ENCODE measurements around the gene ADARB2. TPM values are rescaled to one million over a fixed set of nuclear protein-coding genes. Genes with fewer than 3 reads are reported as not detected.

ADARB2 gene
- total and polyA plus RNA-seq, 10 of the 15 experiments (the other 5 are each of a cell fraction or from before 2014, with no cell fraction given): 0.02 to 4.1 (median 0.76) TPM

DNA sequence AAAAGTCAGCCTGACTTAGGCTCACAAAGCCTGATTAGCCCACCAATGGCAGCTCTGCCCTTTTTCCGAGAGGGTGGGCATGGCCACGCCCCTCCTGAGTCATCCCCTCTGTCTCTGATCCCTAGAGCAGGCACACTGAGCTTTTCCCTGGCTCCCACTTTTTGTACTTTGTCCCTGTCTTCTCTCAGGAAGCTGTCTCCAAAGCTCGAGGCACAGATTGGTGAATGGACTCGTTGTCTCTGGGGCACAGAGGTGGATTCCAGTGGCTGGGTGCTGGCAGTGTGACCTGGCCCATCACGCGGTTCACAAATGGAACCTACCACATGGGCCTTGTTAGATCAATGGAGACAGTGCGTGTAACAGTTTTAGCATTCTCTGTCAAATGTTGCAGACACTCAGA, 367.7 kb downstream of the ADARB2 start:
- BruUV-seq (replicated peaks): no TSS peak
- H3K36me3 ChIP-seq (ENCODE audit: control insufficient read depth in 2 of 2, insufficient read depth in 2 of 2, low read length in 1 of 2): no peaks in the 10 kb centered on the region
- no peaks in the 10 kb centered on the region for H3K79me2 ChIP-seq (ENCODE audit: control insufficient read depth, insufficient read depth, low read length)
- H3K9me3 ChIP-seq (replicated peaks; ENCODE audit: control insufficient read depth, insufficient read depth, low read length): no peaks in the 10 kb centered on the region
- in situ Hi-C loops (cut with MboI) (no loop called here), intact Hi-C loops (cut with micrococcal nuclease; ENCODE audit: unreplicated experiment) (no loop called here)
- no peak overlapping the region for H3K27ac ChIP-seq (ENCODE audit: control insufficient read depth, insufficient read depth)
- no peaks in the 10 kb centered on the region for H3K27me3 ChIP-seq (replicated peaks in 1 of 2; ENCODE audit: control insufficient read depth in 2 of 2, insufficient read depth in 2 of 2, low read length in 1 of 2)
- POLR2A ChIA-PET: interaction anchor here (1.1 kb wide), 1 partner anchor 9 kb away, joined by 3 read pairs; no protein-coding TSS in a partner anchor
- WGBS (ENCODE audit: insufficient coverage, insufficient replicate concordance, low lambda C conversion rate, missing lambda C conversion rate): 45% methylated on average over 7 of the region's 7 CpGs
- FAIRE-seq (no peak), DNase-seq (ENCODE audit: low read depth, low spot score) (no peak), ATAC-seq (no peak)
- TF ChIP-seq SUZ12 (IDR thresholded peaks at IDR 0.05; ENCODE audit: unreplicated experiment): no peak
- TF ChIP-seq ZNF592 (IDR thresholded peaks at IDR 0.05): no peak
- no peak for TF ChIP-seq BACH1 (IDR thresholded peaks at IDR 0.05; ENCODE audit: borderline replicate concordance)
- TF ChIP-seq EZH2 (IDR thresholded peaks at IDR 0.05; ENCODE audit: borderline replicate concordance, control insufficient read depth, low read depth, low read length): no peak
- TF ChIP-seq YBX1 (IDR thresholded peaks at IDR 0.05): no peak
- TF ChIP-seq SP1 (IDR thresholded peaks at IDR 0.05; ENCODE audit: low read depth, low read length): no peak
- TF ChIP-seq BMI1 (IDR thresholded peaks at IDR 0.05; ENCODE audit: borderline replicate concordance): no peak
- no peak for TF ChIP-seq JUND (IDR thresholded peaks at IDR 0.05; ENCODE audit: low read depth, low read length)
- no peak for TF ChIP-seq HCFC1 (IDR thresholded peaks at IDR 0.05; ENCODE audit: low read length)
- no peak for TF ChIP-seq PML (IDR thresholded peaks at IDR 0.05; ENCODE audit: low read length)
- no peak for TF ChIP-seq RBBP5 (conservative IDR thresholded peaks at IDR 0.05)
- TF ChIP-seq FOXM1 (IDR thresholded peaks at IDR 0.05; ENCODE audit: low read depth, low read length): no peak
- no peaks in the 10 kb centered on the region for H4K20me1 ChIP-seq (ENCODE audit: control insufficient read depth, insufficient read depth)
- H3K9ac ChIP-seq (ENCODE audit: control insufficient read depth, insufficient read depth, low read length): no peak overlapping the region
- CTCF ChIA-PET: interaction anchor here (0.6 to 2.5 kb wide), 6 partner anchors 9 to 326 kb away, joined by 3 to 11 read pairs (median 6); no protein-coding TSS in a partner anchor
- no peaks in the 10 kb centered on the region for H3K4me1 ChIP-seq (ENCODE audit: control insufficient read depth, insufficient read depth, low read length)
- RAD21 ChIA-PET (ENCODE audit: unreplicated experiment): no interaction called here
- SMC1A ChIA-PET (ENCODE audit: uncharacterized antibody, unreplicated experiment): no interaction called here
- H3K4me3 ChIP-seq: no peak overlapping the region
- H2AFZ ChIP-seq (ENCODE audit: control insufficient read depth, low read depth, low read length): no peak overlapping the region
- no peak overlapping the region for H3K4me2 ChIP-seq (ENCODE audit: control insufficient read depth, insufficient read depth)

Data from GM12878 (cell line).